HG02884 (cell line): ENCODE data around the gene SGSM2.
A peak's percentile ranks its signal among the peaks of the same experiment; 100 is the strongest.

Experiments used
- ATAC-seq: cut with Tn5 transposase; IDR thresholded peaks from one replicate; pipeline ENCODE4 v1.9.1; 2021; ENCODE audit warnings: mild to moderate bottlenecking, moderate library complexity; ENCODE audit not compliant: unreplicated experiment

Gene SGSM2

DNA sequence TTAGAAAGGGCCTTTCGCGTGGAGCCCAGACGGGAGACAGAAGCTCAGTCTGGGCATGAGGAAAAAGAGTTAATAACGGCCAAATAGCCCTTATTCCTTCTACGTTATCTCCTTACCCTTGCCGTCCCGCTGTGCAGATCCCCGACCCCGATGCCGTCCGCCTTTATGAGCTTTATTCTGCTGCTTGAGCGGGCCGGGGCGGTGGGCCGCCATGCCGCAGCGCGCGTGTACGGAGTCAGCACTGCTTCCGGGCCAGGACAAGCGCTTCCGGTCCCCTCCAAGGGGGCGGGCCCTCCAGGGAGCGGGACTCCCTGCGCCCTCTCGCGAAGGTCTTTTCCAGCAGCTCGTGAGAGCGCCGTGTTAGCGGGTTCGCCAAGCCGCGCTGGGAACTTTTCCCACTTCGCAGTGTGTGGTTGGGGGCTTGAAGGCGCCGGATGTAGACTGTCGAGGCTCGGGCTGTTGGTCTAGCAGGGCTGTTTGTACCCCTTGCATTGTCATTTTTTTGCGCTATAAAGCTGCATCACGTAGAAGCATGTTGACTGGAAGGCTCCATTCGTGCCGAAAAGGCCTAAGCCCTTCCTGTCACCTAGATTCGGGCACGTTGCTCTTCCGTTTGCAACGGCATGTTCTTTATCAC lies 968 bp upstream of the SGSM2 start, which contains the start of gene TSR1:
Gene TSR1 (minus strand): TSS at position 243 of the 637 bp plus-strand sequence. CDS start 30 bp downstream, at position 213.
- peak; percentile 90 for ATAC-seq

- no peak for ATAC-seq
Measured at GRCh38 chr17:2337544-2338314, 428 bp downstream of the SGSM2 start.

DNA sequence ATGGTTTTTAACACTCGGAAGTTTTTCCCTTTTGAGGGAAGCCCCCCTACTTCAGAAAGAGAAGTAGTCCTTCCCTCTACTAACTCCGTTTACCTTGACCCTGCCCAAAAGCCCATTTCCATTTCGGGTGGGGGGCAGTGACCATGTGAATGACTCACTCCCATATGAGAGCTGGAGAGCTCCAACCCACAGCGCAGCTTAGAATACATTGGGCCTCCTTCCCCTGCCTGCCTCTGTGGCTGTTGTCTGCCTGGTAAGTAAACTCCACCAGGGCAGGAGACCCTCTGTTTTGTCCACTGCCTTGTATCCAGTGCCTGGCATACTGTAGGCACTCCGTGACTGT lies 985 bp downstream of the SGSM2 start:
- ATAC-seq: no peak

DNA sequence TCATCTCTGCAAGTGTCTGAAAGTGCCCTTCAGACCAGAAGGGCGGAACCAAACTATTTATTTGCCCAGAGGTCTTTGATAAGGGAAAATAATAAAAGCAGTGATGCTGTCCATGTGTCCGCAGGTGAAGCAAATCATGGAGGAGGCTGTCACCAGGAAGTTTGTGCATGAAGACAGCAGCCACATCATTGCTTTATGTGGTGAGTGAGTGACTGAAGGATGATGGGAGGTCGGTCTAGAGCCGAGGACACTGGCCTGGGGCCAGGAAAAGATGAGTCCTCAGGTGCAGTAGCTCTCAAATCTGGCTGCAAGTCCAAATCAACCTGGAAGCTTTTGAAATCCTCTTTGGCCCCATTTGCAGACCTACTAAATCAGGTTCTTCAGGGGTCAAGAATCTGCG lies 6.1 kb downstream of the SGSM2 start:
- no peak for ATAC-seq

- ATAC-seq: no peak
Measured at GRCh38 chr17:2344528-2344927, 7.2 kb downstream of the SGSM2 start.

- ATAC-seq: no peak
Measured at GRCh38 chr17:2346475-2346874, 9.2 kb downstream of the SGSM2 start.

GRCh38 chr17:2347805-2348685 lies 10.7 kb downstream of the SGSM2 start:
- no peak for ATAC-seq

DNA sequence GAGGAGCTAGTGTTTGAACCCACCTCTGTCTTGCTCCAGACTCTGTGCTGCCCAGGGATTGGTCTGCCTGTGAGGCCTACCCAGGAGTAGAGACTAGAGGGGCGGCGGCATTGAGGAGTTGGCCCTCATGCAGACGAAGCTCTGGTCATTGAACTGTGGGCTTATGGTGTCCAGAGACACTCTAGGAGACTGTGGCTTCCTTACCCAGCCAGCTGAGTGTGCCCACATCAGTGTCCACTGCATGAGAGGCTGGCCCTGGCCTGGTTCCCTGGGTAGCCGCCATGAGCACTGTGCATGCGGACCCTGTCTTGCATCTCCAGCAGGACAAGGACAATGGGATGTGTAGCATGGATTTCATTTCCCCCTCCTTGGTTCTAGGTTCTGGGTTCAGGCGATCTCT lies 14.0 kb downstream of the SGSM2 start:
- no peak for ATAC-seq

DNA sequence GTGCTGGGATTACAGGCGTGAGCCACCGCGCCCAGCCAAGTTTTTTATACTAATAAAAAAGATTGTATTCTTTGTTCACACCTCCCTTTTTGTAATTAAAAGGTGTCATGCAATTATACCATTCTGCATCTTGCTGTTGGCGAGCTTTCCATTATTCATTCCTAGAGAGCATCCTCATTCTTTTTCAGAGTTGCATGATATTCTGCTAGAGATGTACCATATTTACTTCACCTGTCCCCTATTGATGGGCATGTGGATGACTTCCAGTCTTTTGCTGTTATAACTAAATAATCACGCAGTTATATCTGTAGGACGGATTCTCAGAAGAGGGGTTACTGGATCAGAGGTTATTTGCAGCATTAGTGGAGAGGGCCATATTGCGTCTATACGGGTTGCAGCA lies 17.0 kb downstream of the SGSM2 start:
- no peak for ATAC-seq

- ATAC-seq: no peak
Measured at GRCh38 chr17:2357237-2357636, 19.9 kb downstream of the SGSM2 start.

DNA sequence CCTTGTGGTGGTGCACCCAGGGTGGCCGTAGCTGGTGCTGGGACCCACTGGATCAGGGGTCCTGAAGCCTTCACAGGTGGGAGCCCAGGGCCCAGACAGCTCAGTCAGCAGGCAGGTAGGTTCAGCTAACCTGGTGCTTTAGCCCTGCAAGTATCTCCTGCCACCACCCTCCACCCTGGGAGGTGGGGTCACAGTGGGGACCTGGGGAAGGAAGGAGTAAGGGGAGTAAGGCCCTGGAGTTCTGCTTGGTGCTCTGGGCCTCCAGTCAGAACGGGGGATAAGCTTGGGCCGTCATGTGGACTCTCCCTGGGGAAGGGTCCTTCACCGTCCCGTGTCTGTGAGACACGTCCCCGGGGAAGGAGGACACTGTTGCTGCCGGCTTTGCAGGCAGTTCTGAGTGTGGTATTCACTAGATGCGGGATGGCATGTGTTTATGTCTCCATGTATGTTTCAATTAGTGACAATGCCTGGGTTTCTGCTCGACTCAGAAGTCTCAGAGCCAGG lies 20.7 kb downstream of the SGSM2 start:
- ATAC-seq: no peak

DNA sequence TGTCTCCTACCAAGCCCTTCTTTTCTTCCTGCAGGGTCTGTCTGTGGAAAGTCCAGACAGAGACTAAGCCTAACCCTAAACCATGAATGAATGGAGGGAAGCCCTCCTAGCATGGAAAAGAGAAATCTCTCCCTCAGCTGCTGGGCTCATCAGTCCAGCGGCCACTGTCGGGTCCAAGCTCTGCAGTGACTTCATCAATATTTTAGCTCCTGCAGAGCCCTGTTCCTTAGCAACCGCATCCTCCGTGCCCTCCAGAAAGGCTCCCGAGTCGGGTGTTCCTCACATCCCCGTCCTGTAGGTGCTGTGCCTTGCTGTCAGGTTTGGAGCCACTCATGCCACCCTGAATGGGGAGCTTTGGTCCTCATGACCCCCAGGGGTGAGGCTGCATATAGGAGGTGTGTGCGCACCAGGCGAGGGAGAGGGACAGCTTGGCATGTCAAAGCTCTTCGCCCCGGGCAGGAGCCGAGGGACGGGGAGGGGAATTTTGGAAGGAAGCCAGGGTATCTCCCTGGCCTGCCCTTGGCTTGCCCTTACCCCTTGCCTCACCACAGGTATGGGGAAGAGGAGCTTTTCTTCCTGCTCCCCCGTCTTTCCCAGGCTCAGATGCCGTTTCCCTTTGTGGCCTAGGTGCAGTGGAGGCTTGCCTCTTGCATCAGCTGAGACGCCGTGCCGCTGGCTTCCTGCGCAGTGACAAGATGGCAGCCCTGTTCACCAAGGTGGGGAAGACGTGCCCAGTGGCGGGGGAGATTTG lies 23.9 kb downstream of the SGSM2 start:
- no peak for ATAC-seq

- no peak for ATAC-seq
Measured at GRCh38 chr17:2362016-2362415, 24.7 kb downstream of the SGSM2 start.

DNA sequence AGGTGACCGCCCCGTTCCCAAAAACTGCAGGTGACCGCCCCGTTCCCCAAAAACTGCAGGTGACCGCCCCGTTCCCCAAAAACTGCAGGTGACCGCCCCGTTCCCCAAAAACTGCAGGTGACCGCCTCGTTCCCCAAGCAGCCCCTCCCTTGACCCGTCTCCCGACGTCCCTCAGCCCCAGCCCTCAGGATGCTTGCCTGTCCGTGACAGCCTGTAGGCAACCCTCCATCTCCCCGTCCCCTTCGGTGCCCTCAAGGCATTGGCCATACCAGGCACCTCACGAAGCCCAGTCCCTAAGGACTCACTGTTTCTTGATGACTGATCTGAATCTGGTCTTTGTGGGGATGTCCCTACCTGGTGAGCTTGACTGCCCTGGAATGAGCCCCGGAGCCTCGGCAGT lies 25.1 kb downstream of the SGSM2 start:
- ATAC-seq: no peak

DNA sequence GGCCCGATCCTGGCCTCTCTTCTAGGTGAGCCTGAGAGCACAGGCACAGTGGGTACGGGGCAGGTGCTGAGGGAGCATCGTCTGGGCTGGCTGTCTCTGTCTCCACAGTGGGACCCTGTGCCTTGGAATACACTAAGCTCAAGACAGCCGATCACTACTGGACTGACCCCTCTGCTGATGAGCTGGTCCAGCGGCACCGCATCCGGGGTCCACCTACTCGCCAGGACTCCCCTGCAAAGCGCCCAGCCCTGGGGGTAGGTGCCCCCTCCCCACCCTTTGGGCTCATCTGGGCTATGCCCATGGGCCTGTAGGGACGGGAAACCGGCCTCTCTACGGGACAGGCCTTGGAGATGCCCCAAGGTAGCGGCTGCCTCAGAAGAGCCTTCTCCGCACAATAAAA lies 25.6 kb downstream of the SGSM2 start:
- ATAC-seq: no peak

DNA sequence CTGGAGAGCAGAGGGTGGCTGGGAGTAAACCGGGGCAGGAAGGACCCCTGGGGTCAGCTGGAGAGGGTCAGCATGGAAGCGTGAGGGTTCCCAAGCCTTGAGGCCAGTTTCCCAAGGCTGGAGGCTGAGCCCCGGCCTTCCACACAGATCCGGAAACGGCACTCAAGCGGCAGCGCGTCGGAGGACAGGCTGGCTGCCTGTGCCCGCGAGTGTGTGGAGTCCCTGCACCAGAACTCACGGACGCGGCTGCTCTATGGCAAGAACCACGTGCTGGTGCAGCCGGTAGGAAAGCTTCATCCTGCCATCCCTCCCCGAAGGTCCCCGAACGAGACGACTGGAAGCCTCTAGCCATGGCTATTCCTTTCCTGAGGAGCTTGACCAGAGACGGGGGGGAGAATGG lies 26.0 kb downstream of the SGSM2 start:
- ATAC-seq: no peak

GRCh38 chr17:2363851-2364762 lies 26.8 kb downstream of the SGSM2 start:
- ATAC-seq: no peak

GRCh38 chr17:2364763-2365116 lies 27.4 kb downstream of the SGSM2 start:
- no peak for ATAC-seq

GRCh38 chr17:2365132-2365531 lies 27.8 kb downstream of the SGSM2 start:
- no peak for ATAC-seq
